PC-3 (cell line): ENCODE results near the gene RIPOR3.

Source experiments
- EZH2 ChIP-seq: fragments of 300-600 bp; sonication (generic); IDR thresholded peaks from one replicate; pipeline ENCODE4 v1.6.1; 2017; ENCODE audit warnings: antibody characterized with exemption, mild to moderate bottlenecking, low read length; ENCODE audit not compliant: unreplicated experiment
- TF ChIP-seq, protein P1 (sequence below): fragments of 300-600 bp; sonication (generic); conservative IDR thresholded peaks from 2 replicates; pipeline ENCODE4 v1.5.1; 2017; ENCODE audit warnings: antibody characterized with exemption, low read depth, mild to moderate bottlenecking, low read length

DNA sequence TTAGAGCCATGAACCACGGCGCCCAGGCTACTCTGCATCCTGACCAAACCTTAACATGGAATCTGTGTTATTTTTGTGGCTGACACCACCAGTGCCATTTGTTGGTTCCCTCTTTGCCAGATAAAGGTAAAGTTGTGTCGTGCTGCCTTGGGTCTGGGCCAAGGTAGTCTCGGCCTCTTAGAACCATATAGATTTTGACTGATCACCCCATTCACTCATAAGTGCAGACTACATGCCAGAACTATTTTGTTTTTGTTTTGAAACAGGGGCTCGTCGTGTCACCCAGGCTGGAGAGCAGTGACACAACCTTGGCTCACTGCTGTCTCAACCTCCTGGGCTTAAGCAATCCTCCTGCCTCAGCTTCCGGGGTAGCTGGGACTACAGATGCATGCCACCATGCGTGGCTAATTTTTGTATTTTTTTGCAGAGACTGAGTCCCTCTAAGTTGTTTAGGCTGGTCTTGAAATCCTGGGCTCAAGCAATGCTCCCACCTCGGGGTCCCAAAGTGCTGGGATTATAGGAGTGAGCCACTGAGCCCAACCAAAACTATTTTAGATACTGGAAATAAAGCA is 19.2 kb upstream of the RIPOR3 start:
- TF ChIP-seq, protein P1, sequence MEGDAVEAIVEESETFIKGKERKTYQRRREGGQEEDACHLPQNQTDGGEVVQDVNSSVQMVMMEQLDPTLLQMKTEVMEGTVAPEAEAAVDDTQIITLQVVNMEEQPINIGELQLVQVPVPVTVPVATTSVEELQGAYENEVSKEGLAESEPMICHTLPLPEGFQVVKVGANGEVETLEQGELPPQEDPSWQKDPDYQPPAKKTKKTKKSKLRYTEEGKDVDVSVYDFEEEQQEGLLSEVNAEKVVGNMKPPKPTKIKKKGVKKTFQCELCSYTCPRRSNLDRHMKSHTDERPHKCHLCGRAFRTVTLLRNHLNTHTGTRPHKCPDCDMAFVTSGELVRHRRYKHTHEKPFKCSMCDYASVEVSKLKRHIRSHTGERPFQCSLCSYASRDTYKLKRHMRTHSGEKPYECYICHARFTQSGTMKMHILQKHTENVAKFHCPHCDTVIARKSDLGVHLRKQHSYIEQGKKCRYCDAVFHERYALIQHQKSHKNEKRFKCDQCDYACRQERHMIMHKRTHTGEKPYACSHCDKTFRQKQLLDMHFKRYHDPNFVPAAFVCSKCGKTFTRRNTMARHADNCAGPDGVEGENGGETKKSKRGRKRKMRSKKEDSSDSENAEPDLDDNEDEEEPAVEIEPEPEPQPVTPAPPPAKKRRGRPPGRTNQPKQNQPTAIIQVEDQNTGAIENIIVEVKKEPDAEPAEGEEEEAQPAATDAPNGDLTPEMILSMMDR: no peak
- TF ChIP-seq EZH2: no peak
